T-cell (primary cell): ENCODE results near the gene UPF3A. TPM values are rescaled to one million over a fixed set of nuclear protein-coding genes. Genes with fewer than 3 reads are reported as not detected.

Source experiments
- ATAC-seq, 4 experiments: fragments of 200-7000 bp in 3 of 4; fragments of 150-1000 bp in 1 of 4; cut with Tn5 transposase; replicated peaks in 1 of 4; 1 replicate in 3 of 4; 2 replicates in 1 of 4; pipeline ENCODE4 v1.10.0; 2021; ENCODE audit warnings: moderate library complexity in 3 of 4, mild to moderate bottlenecking in 2 of 4, moderate number of reproducible peaks in 1 of 4
- CTCF ChIA-PET, 2 donors: fragments of 300-600 bp; sonication (Branson Sonifier 250); formaldehyde crosslinking; loops; one replicate each; lab custom pipeline; 2022; ENCODE audit warnings: antibody characterized with exemption in 2 of 2; lab: Charles Lee
- POLR2A ChIA-PET, 2 donors: fragments of 300-600 bp; sonication (Branson Sonifier 250); formaldehyde crosslinking; loops; one replicate each; lab custom pipeline; 2022; ENCODE audit warnings: antibody characterized with exemption in 2 of 2; lab: Charles Lee
- DNase-seq, 35 experiments: peaks; one replicate each; pipeline versions ENCODE4 v3.0.0 to v3.0.0-alpha.2; 2013 to 2023
- H3K27ac ChIP-seq: one replicate; pipeline ENCODE4 v1.5.1; 2013; ENCODE audit warnings: low read length
- H3K27me3 ChIP-seq, 2 experiments: replicated peaks in 1 of 2; 1 replicate in 1 of 2; 2 replicates in 1 of 2; pipeline versions ENCODE4 v1.6.1 to v1.7.0; 2013; ENCODE audit warnings: low read length in 1 of 2, mixed read lengths in 1 of 2; ENCODE audit not compliant: control insufficient read depth in 2 of 2, insufficient read depth in 2 of 2; ENCODE audit errors: extremely low read depth in 1 of 2
- H3K36me3 ChIP-seq, 2 donors: 1 replicate in 1 of 2; 2 replicates in 1 of 2; pipeline versions ENCODE4 v1.6.1 to v1.7.0; 2013; ENCODE audit warnings: low read length in 1 of 2; ENCODE audit not compliant: control insufficient read depth in 2 of 2, insufficient read depth in 1 of 2; ENCODE audit errors: extremely low read depth in 1 of 2
- H3K4me1 ChIP-seq, 2 experiments: 1 replicate in 1 of 2; 2 replicates in 1 of 2; pipeline versions ENCODE4 v1.6.1 to v1.7.0; 2013; ENCODE audit warnings: low read length in 2 of 2, mixed read lengths in 1 of 2; ENCODE audit not compliant: insufficient read depth in 2 of 2, control insufficient read depth in 1 of 2; ENCODE audit errors: extremely low read depth in 1 of 2
- H3K4me3 ChIP-seq, 2 donors: 1 replicate in 1 of 2; 2 replicates in 1 of 2; pipeline versions ENCODE4 v1.5.1 to v1.7.0; 2013; ENCODE audit warnings: mild to moderate bottlenecking in 2 of 2, low read length in 1 of 2, moderate library complexity in 1 of 2; ENCODE audit not compliant: control insufficient read depth in 1 of 2; ENCODE audit errors: extremely low read depth in 1 of 2
- H3K9me3 ChIP-seq: 2 replicates; pipeline ENCODE4 v1.7.0; 2013
- H3K27ac Mint-ChIP-seq, 2 donors: one replicate each; pipeline ENCODE4 v1.8.0; 2020 to 2021; ENCODE audit warnings: mild to moderate bottlenecking in 2 of 2, mixed read lengths in 2 of 2
- H3K27me3 Mint-ChIP-seq, 2 donors: one replicate each; pipeline ENCODE4 v1.8.0; 2021 to 2022; ENCODE audit warnings: mixed read lengths in 2 of 2
- H3K36me3 Mint-ChIP-seq: one replicate; pipeline ENCODE4 v1.8.0; 2021; ENCODE audit warnings: mixed read lengths
- H3K4me1 Mint-ChIP-seq, 3 donors: one replicate each; pipeline ENCODE4 v1.8.0; 2020 to 2022; ENCODE audit warnings: mixed read lengths in 3 of 3, mild to moderate bottlenecking in 1 of 3
- H3K4me3 Mint-ChIP-seq, 3 donors: one replicate each; pipeline ENCODE4 v1.8.0; 2020 to 2022; ENCODE audit warnings: mild to moderate bottlenecking in 3 of 3, mixed read lengths in 3 of 3, moderate library complexity in 3 of 3
- H3K9me3 Mint-ChIP-seq, 3 donors: one replicate each; pipeline ENCODE4 v1.8.0; 2020 to 2022; ENCODE audit warnings: mixed read lengths in 3 of 3
- WGBS: methylation state at CpG from one replicate; pipeline ENCODE4 v1.1.5; 2013; ENCODE audit warnings: missing lambda C conversion rate; ENCODE audit not compliant: insufficient coverage; 5-methylcytosine and 5-hydroxymethylcytosine counted together
- total RNA-seq, 35 experiments: library from RNA in 6 of 35; stranded (reverse) in 6 of 35; fragments of 120-200 nt in 1 of 35; gene quantifications; one replicate each; pipeline versions ENCODE4 v1.2.1 to v1.2.4 and lab custom pipeline; 2013 to 2026

The UPF3A gene
- total RNA-seq, 5 donors from 2014 or later (not counting 1 experiment from before 2014, with no cell fraction given) = 40.5 to 105 (median 68.0) TPM

DNA sequence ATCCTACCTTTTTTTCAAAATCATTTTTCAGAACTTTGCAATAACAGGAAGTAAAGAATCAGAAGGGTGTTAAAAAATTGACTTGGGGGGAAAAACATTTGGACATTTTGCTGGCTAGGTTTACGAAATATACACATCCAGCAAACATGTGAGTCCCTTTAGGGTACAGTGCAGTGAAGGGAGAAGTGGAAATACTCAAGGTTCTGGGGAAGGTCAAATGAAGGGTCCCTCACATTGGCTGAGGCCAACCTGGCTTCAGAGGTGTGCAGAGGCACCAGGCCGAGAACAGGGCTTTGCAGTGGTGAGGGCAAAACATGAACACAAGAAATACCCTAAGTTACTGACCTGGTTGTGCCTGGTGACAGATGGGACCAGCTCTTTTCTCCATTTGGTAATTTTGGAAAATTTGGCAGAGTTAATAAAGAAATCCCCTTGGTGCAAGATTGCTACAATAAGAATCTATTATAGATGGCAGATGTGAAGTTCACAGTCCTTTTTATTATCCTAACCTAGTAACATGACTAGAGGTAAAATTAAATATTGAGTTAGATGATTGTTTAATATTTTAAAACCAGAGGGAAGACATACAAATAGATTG, 1.5 kb upstream of the UPF3A start:
- peak overlapping the region; percentile 83 to 91 (median 89) for H3K4me3 Mint-ChIP-seq
- peaks cover 6 to 9% of the 10 kb centered on the region in 2 donors for H3K36me3 ChIP-seq
- H3K4me1 ChIP-seq = peaks cover 31 to 32% of the 10 kb centered on the region in 2 experiments
- no peak for ATAC-seq
- peaks cover 40 to 49% (median 47%) of the 10 kb centered on the region in 3 donors for H3K4me1 Mint-ChIP-seq
- DNase-seq = peak in 2 of 35 experiments; percentile 9 to 11
- no peaks in the 10 kb centered on the region for H3K27me3 Mint-ChIP-seq
- peaks cover 26% of the 10 kb centered on the region for H3K36me3 Mint-ChIP-seq
- H3K27ac ChIP-seq = peak overlapping the region; percentile 66
- no peaks in the 10 kb centered on the region for H3K9me3 Mint-ChIP-seq
- H3K4me3 ChIP-seq = no peak overlapping the region
- H3K27ac Mint-ChIP-seq = peak overlapping the region; percentile 95 to 97
- ChIA-PET POLR2A (no interaction called here), CTCF (interaction anchor here (0.5 to 1.2 kb wide), 3 partner anchors 11 to 162 kb away, joined by 3 to 4 read pairs (median 4); no protein-coding TSS in a partner anchor)
- WGBS = no CpG with 5 or more reads among the region's 2 CpGs
- no peaks in the 10 kb centered on the region for H3K27me3 ChIP-seq
- H3K9me3 ChIP-seq = no peaks in the 10 kb centered on the region

DNA sequence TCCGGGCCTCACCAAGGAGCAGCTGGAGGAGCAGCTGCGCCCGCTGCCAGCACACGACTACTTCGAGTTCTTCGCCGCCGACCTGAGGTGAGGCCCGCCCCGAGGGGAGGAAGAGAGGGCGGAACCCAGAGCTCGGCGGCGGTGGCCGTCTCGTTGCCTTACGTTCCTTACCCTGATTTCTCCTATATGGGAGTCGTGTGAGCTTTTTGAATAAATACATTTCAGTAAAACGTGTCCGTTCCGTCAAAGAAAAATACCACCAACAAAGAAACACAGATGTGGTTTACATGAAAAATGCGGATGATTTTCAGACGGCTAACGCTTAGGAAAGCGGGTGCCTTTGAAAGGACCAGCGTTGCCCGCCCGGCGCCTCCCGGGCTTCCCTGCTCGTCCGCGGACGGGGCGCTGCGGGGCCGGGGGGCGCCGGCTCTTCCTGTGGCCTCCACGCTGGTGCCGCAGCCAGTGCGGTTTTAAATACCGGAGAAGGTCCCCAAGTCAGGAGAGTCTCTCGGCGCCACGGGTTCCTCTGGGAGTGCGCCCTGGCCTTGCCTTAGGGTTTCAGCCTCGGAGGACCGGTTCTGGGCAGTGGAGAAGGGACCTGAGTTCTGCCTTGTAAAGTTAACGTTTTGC, 755 bp downstream of the UPF3A start:
- Mint-ChIP-seq H3K27ac (peak overlapping the region; percentile 86 to 89), H3K4me1 (peaks cover 55 to 60% (median 59%) of the 10 kb centered on the region in 3 donors), H3K9me3 (no peaks in the 10 kb centered on the region), H3K4me3 (peak overlapping the region; percentile 83 to 91 (median 89)), H3K27me3 (no peaks in the 10 kb centered on the region), H3K36me3 (peaks cover 32% of the 10 kb centered on the region)
- DNase-seq = peak in 31 of 35 experiments; percentile 10 to 85 (median 69)
- Histone ChIP-seq H3K4me3 (peak overlapping the region; percentile 66 to 68), H3K27me3 (no peaks in the 10 kb centered on the region), H3K4me1 (peaks cover 32 to 33% of the 10 kb centered on the region in 2 experiments), H3K27ac (peak overlapping the region; percentile 35), H3K9me3 (no peaks in the 10 kb centered on the region), H3K36me3 (peaks cover 0 to 17% of the 10 kb centered on the region in 2 donors)
- POLR2A ChIA-PET = interaction anchor here in 1 of 2 donors (0.6 kb wide), 1 partner anchor 1007 kb away, joined by 7 read pairs; no protein-coding TSS in a partner anchor
- CTCF ChIA-PET = interaction anchor here in 1 of 2 donors (0.8 to 1.4 kb wide), 2 partner anchors 14 to 56 kb away, joined by 3 read pairs; no protein-coding TSS in a partner anchor
- peak; percentile 70 to 75 (median 72) for ATAC-seq
- 0% methylated on average over 33 of the region's 50 CpGs for WGBS

DNA sequence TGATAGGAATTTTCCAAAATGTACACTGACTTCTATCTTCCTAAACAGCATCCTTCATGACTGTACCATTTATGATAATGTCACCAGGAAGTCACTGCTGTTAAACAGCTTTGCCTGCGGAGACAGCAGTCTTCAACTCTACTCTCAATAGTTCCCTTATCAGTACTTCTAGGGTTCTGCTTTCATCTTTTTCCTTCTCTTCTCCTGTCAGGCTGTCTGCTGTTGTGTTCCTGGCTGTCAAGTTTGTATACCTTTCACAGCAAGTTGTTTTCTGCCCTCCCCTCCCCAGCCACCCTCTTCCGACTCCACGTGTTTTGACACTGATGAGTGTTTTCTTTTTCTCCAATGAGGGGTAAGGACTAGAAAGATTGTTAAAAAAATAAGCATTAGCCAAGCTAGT, 2.2 kb downstream of the UPF3A start:
- WGBS = 100% methylated on average over 1 of the region's 3 CpGs
- no peak overlapping the region for H3K4me3 ChIP-seq
- peaks cover 29 to 32% of the 10 kb centered on the region in 2 experiments for H3K4me1 ChIP-seq
- H3K9me3 Mint-ChIP-seq = no peaks in the 10 kb centered on the region
- H3K36me3 ChIP-seq = peaks cover 0 to 29% of the 10 kb centered on the region in 2 donors
- H3K4me1 Mint-ChIP-seq = peaks cover 55 to 59% (median 58%) of the 10 kb centered on the region in 3 donors
- peak overlapping the region; percentile 24 to 60 for H3K27ac Mint-ChIP-seq
- H3K4me3 Mint-ChIP-seq = peak overlapping the region; percentile 48 to 67 (median 61)
- no peaks in the 10 kb centered on the region for H3K27me3 ChIP-seq
- no peak overlapping the region for H3K27ac ChIP-seq
- POLR2A ChIA-PET = no interaction called here
- peaks cover 37% of the 10 kb centered on the region for H3K36me3 Mint-ChIP-seq
- no peak for DNase-seq
- no peak for ATAC-seq
- CTCF ChIA-PET = no interaction called here
- no peaks in the 10 kb centered on the region for H3K9me3 ChIP-seq
- H3K27me3 Mint-ChIP-seq = no peaks in the 10 kb centered on the region

DNA sequence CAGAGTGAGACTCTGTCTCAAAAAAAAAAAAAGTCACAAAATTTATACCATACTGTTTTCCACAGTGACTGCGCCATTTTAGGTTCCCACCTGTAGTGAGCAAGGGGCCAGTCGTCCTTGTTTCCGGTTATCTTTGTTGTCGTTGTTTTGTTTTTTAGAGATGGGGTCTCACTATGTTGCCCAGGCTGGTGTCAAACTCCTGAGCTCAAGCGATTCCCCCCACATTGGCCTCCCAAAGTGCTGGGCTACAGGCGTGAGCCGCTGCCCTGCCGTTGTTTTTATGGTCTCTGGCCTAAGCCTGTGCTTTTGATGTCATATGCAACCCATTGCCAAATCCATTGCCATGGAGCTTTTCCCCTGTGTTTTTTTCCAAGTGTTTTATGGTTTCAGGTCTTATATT, 3.3 kb downstream of the UPF3A start:
- Histone ChIP-seq H3K27me3 (no peaks in the 10 kb centered on the region), H3K9me3 (no peaks in the 10 kb centered on the region), H3K27ac (no peak overlapping the region), H3K4me1 (peaks cover 18 to 26% of the 10 kb centered on the region in 2 experiments), H3K36me3 (peaks cover 4 to 35% of the 10 kb centered on the region in 2 donors), H3K4me3 (no peak overlapping the region)
- Mint-ChIP-seq H3K27me3 (no peaks in the 10 kb centered on the region), H3K9me3 (no peaks in the 10 kb centered on the region), H3K4me3 (peak overlapping the region in 2 of 3 donors; percentile 6 to 39), H3K36me3 (peaks cover 42% of the 10 kb centered on the region), H3K27ac (no peak overlapping the region), H3K4me1 (peaks cover 48 to 53% (median 49%) of the 10 kb centered on the region in 3 donors)
- DNase-seq = no peak
- WGBS = no CpG with 5 or more reads among the region's 8 CpGs
- ChIA-PET POLR2A (no interaction called here), CTCF (no interaction called here)
- ATAC-seq = no peak

DNA sequence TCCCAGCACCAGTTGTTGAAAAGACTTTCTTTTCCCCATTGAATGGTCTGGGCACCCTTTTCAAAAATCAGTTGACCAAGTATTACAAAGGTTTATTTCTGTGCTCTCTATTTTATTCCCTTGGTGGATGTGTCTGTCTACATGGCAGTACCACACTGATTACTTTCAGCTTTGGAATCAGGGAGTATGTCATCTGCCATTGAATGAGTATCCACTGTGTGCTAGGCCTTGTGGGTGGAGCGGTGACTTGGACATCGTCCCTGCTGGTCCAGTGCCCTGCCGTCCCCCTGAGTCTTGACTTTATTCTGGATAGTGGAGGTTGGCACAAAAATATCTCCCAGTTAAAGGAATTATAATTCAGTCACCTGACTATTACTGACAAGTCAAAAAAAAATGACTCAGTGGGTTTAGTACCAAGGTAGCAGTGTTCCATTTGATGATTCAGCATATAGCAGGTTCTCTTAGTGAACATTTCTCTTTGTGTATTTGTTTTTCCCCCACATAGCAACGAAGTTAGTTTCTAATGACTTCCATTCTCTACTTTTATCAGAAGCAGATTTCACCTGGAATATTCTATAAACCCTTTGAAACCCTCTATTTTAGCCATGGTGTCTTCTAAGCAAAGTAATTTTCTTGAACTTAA, 3.9 kb downstream of the UPF3A start:
- Mint-ChIP-seq H3K4me1 (peaks cover 43 to 47% (median 43%) of the 10 kb centered on the region in 3 donors), H3K9me3 (no peaks in the 10 kb centered on the region), H3K36me3 (peaks cover 43% of the 10 kb centered on the region), H3K27me3 (no peaks in the 10 kb centered on the region), H3K4me3 (peak overlapping the region in 2 of 3 donors; percentile 6 to 39), H3K27ac (peak overlapping the region in 1 of 2 donors; percentile 3)
- Histone ChIP-seq H3K27me3 (no peaks in the 10 kb centered on the region), H3K4me1 (peaks cover 13 to 23% of the 10 kb centered on the region in 2 experiments), H3K4me3 (no peak overlapping the region), H3K9me3 (no peaks in the 10 kb centered on the region), H3K36me3 (peaks cover 4 to 41% of the 10 kb centered on the region in 2 donors), H3K27ac (no peak overlapping the region)
- POLR2A ChIA-PET = no interaction called here
- DNase-seq = no peak
- CTCF ChIA-PET = no interaction called here
- no peak for ATAC-seq
- WGBS = 100% methylated on average over 2 of the region's 4 CpGs

DNA sequence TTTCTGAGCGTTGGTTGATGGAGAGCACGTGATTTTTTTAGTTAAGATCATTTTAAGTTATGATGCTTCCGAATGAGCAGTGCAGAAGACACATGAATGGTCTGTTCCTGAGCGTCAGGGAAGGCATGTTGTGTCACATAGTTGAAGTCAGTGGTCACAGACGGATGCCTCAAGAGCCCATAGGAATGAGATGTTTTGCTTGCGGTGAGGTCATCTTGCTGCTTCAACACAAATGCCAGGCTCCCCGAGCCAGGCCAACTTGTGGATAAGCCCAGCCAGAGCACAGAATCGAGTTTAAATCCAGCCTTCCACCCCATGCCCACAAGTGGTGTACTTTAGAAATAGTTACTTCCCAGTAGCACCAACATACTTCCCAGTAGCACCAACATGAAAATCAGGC, 5.4 kb downstream of the UPF3A start:
- 99% methylated on average over 8 of the region's 8 CpGs for WGBS
- no peak for DNase-seq
- peaks cover 8 to 54% of the 10 kb centered on the region in 2 donors for H3K36me3 ChIP-seq
- H3K4me3 Mint-ChIP-seq = no peak overlapping the region
- CTCF ChIA-PET = interaction anchor here in 1 of 2 donors (0.7 kb wide), 1 partner anchor 12 kb away, joined by 3 read pairs; no protein-coding TSS in a partner anchor
- POLR2A ChIA-PET = no interaction called here
- no peaks in the 10 kb centered on the region for H3K27me3 Mint-ChIP-seq
- no peak overlapping the region for H3K4me3 ChIP-seq
- no peak overlapping the region for H3K27ac ChIP-seq
- H3K27me3 ChIP-seq = no peaks in the 10 kb centered on the region
- peaks cover 51% of the 10 kb centered on the region for H3K36me3 Mint-ChIP-seq
- no peaks in the 10 kb centered on the region for H3K9me3 Mint-ChIP-seq
- no peaks in the 10 kb centered on the region for H3K9me3 ChIP-seq
- H3K27ac Mint-ChIP-seq = no peak overlapping the region
- H3K4me1 Mint-ChIP-seq = peaks cover 35 to 41% (median 37%) of the 10 kb centered on the region in 3 donors
- H3K4me1 ChIP-seq = peaks cover 10 to 15% of the 10 kb centered on the region in 2 experiments
- no peak for ATAC-seq
